Measurements from ENCODE around the gene NOL3. TPM values are rescaled to one million over a fixed set of nuclear protein-coding genes. Genes with fewer than 3 reads are reported as not detected.

Gene NOL3
- total and polyA plus RNA-seq, 9 of the 15 experiments (the other 6 are each of a cell fraction or from before 2014, with no cell fraction given) = 0.45 to 14.0 (median 5.4) TPM

- H3K79me2 ChIP-seq (ENCODE audit: control insufficient read depth, insufficient read depth, low read length) = peaks cover 14% of the 10 kb centered on the region
- intact Hi-C loops (cut with micrococcal nuclease) (loop anchor here (10.0 kb wide), 2 partner anchors 167 to 227 kb away; no protein-coding TSS in a partner anchor), in situ Hi-C loops (cut with MboI) (no loop called here)
- FAIRE-seq (no peak), DNase-seq (ENCODE audit: extremely low read depth in 1 of 4, low spot score in 3 of 4) (no peak), ATAC-seq (no peak)
- H3K9me1 ChIP-seq (ENCODE audit: control insufficient read depth, insufficient read depth, low read length) = no peaks in the 10 kb centered on the region
- no peak for TF ChIP-seq PYGO2 (tag; IDR thresholded peaks at IDR 0.05)
- TF ChIP-seq MEF2D (tag; conservative IDR thresholded peaks at IDR 0.05; ENCODE audit: low read depth) = no peak
- no peak for TF ChIP-seq RCOR1 (IDR thresholded peaks at IDR 0.05; ENCODE audit: borderline replicate concordance in 1 of 2, low read depth in 2 of 2, low read length in 2 of 2)
- TF ChIP-seq CREB1 (IDR thresholded peaks at IDR 0.05) = no peak
- no peak for TF ChIP-seq CREB1 (CRISPR knock-in tag; IDR thresholded peaks at IDR 0.05)
- no peak for TF ChIP-seq ZNF184 (CRISPR knock-in tag; IDR thresholded peaks at IDR 0.05)
- no peak for TF ChIP-seq ZSCAN32 (CRISPR knock-in tag; IDR thresholded peaks at IDR 0.05)
- TF ChIP-seq MECOM (CRISPR knock-in tag; IDR thresholded peaks at IDR 0.05) = no peak
- TF ChIP-seq GATAD2A (IDR thresholded peaks at IDR 0.05) = no peak
- no peak for TF ChIP-seq CREM (IDR thresholded peaks at IDR 0.05; ENCODE audit: low read depth)
- TF ChIP-seq ZNF717 (CRISPR knock-in tag; IDR thresholded peaks at IDR 0.05) = no peak
- TF ChIP-seq POLR2G (IDR thresholded peaks at IDR 0.05; ENCODE audit: low read depth, low read length) = no peak
- no peak for TF ChIP-seq PRDM10 (IDR thresholded peaks at IDR 0.05; ENCODE audit: partially characterized antibody)
- no peak for TF ChIP-seq PURB (CRISPR knock-in tag; IDR thresholded peaks at IDR 0.05; ENCODE audit: low read depth)
- TF ChIP-seq TBP (optimal IDR thresholded peaks at IDR 0.05; ENCODE audit: low read depth, low read length) = no peak
- no peak for TF ChIP-seq ATF7 (IDR thresholded peaks at IDR 0.05)
- TF ChIP-seq ZFP91 (CRISPR knock-in tag; IDR thresholded peaks at IDR 0.05) = no peak
- no peaks in the 10 kb centered on the region for H3K27me3 ChIP-seq (ENCODE audit: control insufficient read depth in 2 of 2, insufficient read depth in 2 of 2, low read length in 2 of 2)
- ChIA-PET CTCF (ENCODE audit: low intra/inter-chr PET ratio) (no interaction called here), POLR2A (interaction anchor here (1.5 kb wide), 1 partner anchor 8 kb away, joined by 3 read pairs; no protein-coding TSS in a partner anchor)
- no peak overlapping the region for H2AFZ ChIP-seq (ENCODE audit: low read depth, low read length)
- peak overlapping the region in 1 of 2 experiments; percentile 51; a peak in 1 of 4 replicates for H3K9ac ChIP-seq (ENCODE audit: insufficient read depth in 1 of 2, low read depth in 2 of 2, low read length in 2 of 2)
- no peak overlapping the region for H3K4me3 ChIP-seq
- 33% methylated on average over 2 of the region's 2 CpGs for WGBS (ENCODE audit: insufficient coverage, low coverage, missing lambda C conversion rate)
- H4K20me1 ChIP-seq (replicated peaks; ENCODE audit: control insufficient read depth, insufficient read depth, low read length) = peaks cover 11% of the 10 kb centered on the region
- H3K36me3 ChIP-seq (ENCODE audit: control insufficient read depth, insufficient read depth, low read length) = no peaks in the 10 kb centered on the region
- H3K27ac ChIP-seq (ENCODE audit: extremely low read depth, low read depth, low read length) = no peak overlapping the region
- peaks cover 13 to 56% of the 10 kb centered on the region in 2 experiments for H3K4me1 ChIP-seq (replicated peaks in 1 of 2; ENCODE audit: control insufficient read depth in 2 of 2, insufficient read depth in 2 of 2, low read length in 2 of 2)
- no TSS peak for BruUV-seq (replicated peaks)
- H3K9me3 ChIP-seq (replicated peaks; ENCODE audit: control insufficient read depth, insufficient read depth, low read depth, low read length) = no peaks in the 10 kb centered on the region
- no peak overlapping the region for H3K4me2 ChIP-seq (ENCODE audit: insufficient read depth, low read length)
Observed at GRCh38 chr16:67181346-67181745, 11.0 kb downstream of the NOL3 start.
